ENCODE results near the gene PCMTD2. TPM values are rescaled to one million over a fixed set of nuclear protein-coding genes. Genes with fewer than 3 reads are reported as not detected.

The PCMTD2 gene
- polyA plus RNA-seq, 3 donors: 26.5 to 49.1 (median 27.6) TPM

DNA sequence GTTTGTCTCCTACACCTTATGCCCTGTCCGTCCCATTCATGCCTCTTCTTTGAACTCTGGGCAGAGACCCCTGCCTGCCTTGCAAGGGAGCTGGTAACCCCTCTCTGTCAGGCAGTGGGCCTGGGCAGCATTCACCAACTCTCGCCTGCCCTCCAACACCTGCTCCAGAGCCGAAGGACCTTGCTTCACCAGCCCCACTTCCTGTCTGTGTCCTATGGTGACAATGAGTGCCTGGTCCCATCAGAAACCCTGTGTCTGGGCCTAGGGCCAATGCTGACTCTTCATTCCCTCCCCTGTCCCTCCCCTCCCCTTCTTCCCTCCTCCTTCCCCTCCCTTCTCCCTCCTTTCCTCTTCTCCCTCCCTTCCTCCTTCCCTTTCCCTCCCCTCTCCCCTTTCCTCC lies 22.8 kb upstream of the PCMTD2 start:
- H3K27me3 ChIP-seq (ENCODE audit: control insufficient read depth in 2 of 2, insufficient read depth in 2 of 2, low read length in 2 of 2): no peaks in the 10 kb centered on the region
- H3K4me2 ChIP-seq (replicated peaks; ENCODE audit: extremely low read depth, low read length, poor library complexity, severe bottlenecking): no peak overlapping the region
- H3K79me2 ChIP-seq (ENCODE audit: insufficient read depth, low read length): no peaks in the 10 kb centered on the region
- no peak overlapping the region for H3K9ac ChIP-seq (ENCODE audit: insufficient read depth, low read length, poor library complexity, severe bottlenecking)
- intact Hi-C loops (cut with micrococcal nuclease): no loop called here
- Mint-ChIP-seq H3K4me1 (peaks cover 5% of the 10 kb centered on the region), H3K4me3 (no peak overlapping the region), H3K27me3 (ENCODE audit: low read depth in 3 of 3) (peaks cover 0 to 2% (median 0%) of the 10 kb centered on the region in 3 donors), H3K36me3 (no peaks in the 10 kb centered on the region), H3K27ac (no peak overlapping the region), H3K9me3 (peaks cover 0 to 6% (median 2%) of the 10 kb centered on the region in 7 donors)
- no peaks in the 10 kb centered on the region for H4K20me1 ChIP-seq (ENCODE audit: insufficient read depth, low read length)
- no peak overlapping the region for H2AFZ ChIP-seq (ENCODE audit: insufficient read depth, low read depth, low read length, poor library complexity, severe bottlenecking)
- WGBS (ENCODE audit: insufficient coverage): 89% methylated on average over 1 of the region's 3 CpGs
- no peaks in the 10 kb centered on the region for H3K9me3 ChIP-seq (replicated peaks in 1 of 2; ENCODE audit: control insufficient read depth in 1 of 2, insufficient read depth in 1 of 2, low read length in 2 of 2)
- H3K4me1 ChIP-seq (ENCODE audit: control insufficient read depth in 1 of 2, insufficient read depth in 2 of 2, low read length in 2 of 2): no peaks in the 10 kb centered on the region
- H3K4me3 ChIP-seq (replicated peaks in 1 of 3; ENCODE audit: low read depth in 2 of 3, low read length in 3 of 3): no peak overlapping the region
- TF ChIP-seq, protein P1, sequence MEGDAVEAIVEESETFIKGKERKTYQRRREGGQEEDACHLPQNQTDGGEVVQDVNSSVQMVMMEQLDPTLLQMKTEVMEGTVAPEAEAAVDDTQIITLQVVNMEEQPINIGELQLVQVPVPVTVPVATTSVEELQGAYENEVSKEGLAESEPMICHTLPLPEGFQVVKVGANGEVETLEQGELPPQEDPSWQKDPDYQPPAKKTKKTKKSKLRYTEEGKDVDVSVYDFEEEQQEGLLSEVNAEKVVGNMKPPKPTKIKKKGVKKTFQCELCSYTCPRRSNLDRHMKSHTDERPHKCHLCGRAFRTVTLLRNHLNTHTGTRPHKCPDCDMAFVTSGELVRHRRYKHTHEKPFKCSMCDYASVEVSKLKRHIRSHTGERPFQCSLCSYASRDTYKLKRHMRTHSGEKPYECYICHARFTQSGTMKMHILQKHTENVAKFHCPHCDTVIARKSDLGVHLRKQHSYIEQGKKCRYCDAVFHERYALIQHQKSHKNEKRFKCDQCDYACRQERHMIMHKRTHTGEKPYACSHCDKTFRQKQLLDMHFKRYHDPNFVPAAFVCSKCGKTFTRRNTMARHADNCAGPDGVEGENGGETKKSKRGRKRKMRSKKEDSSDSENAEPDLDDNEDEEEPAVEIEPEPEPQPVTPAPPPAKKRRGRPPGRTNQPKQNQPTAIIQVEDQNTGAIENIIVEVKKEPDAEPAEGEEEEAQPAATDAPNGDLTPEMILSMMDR (IDR thresholded peaks at IDR 0.05): no peak
- DNase-seq: no peak
- H3K27ac ChIP-seq (ENCODE audit: low read depth in 1 of 2, low read length in 2 of 2): no peak overlapping the region
- H3K36me3 ChIP-seq (replicated peaks in 1 of 2; ENCODE audit: control insufficient read depth in 1 of 2, insufficient read depth in 2 of 2, low read length in 2 of 2): no peaks in the 10 kb centered on the region

DNA sequence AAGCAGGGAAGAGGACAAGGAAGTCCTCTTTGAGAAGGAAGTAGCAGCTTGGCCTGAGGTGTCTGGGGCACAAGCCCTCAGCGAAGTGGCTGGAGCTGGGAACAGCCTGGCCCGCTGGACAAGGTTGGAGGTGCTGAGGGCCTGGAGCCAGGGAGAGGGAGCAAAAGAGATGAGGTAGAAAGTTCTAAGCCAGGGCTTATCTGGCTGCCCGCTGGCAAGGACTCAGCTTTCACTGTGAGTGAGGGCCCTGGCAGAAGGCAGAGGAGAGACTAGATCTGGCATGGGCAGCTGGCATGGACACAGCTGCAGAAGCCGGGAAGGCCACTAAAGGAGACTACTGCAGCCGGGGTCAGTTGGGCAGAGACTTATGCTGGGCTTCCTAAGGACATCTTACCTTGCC lies 21.8 kb upstream of the PCMTD2 start:
- H3K27ac Mint-ChIP-seq: peak overlapping the region in 1 of 7 donors; percentile 10
- H3K9me3 ChIP-seq (replicated peaks in 1 of 2; ENCODE audit: control insufficient read depth in 1 of 2, insufficient read depth in 1 of 2, low read length in 2 of 2): no peaks in the 10 kb centered on the region
- H3K27me3 ChIP-seq (ENCODE audit: control insufficient read depth in 2 of 2, insufficient read depth in 2 of 2, low read length in 2 of 2): no peaks in the 10 kb centered on the region
- no peaks in the 10 kb centered on the region for H3K4me1 ChIP-seq (ENCODE audit: control insufficient read depth in 1 of 2, insufficient read depth in 2 of 2, low read length in 2 of 2)
- no peaks in the 10 kb centered on the region for H3K36me3 Mint-ChIP-seq
- H3K4me3 ChIP-seq (replicated peaks in 1 of 3; ENCODE audit: low read depth in 2 of 3, low read length in 3 of 3): no peak overlapping the region
- no peak overlapping the region for H3K4me2 ChIP-seq (replicated peaks; ENCODE audit: extremely low read depth, low read length, poor library complexity, severe bottlenecking)
- DNase-seq: no peak
- H3K9ac ChIP-seq (ENCODE audit: insufficient read depth, low read length, poor library complexity, severe bottlenecking): no peak overlapping the region
- H3K27me3 Mint-ChIP-seq (ENCODE audit: low read depth in 3 of 3): peaks cover 0 to 2% (median 0%) of the 10 kb centered on the region in 3 donors
- no peaks in the 10 kb centered on the region for H3K36me3 ChIP-seq (replicated peaks in 1 of 2; ENCODE audit: control insufficient read depth in 1 of 2, insufficient read depth in 2 of 2, low read length in 2 of 2)
- H2AFZ ChIP-seq (ENCODE audit: insufficient read depth, low read depth, low read length, poor library complexity, severe bottlenecking): no peak overlapping the region
- peaks cover 0 to 6% (median 2%) of the 10 kb centered on the region in 7 donors for H3K9me3 Mint-ChIP-seq
- H3K27ac ChIP-seq (ENCODE audit: low read depth in 1 of 2, low read length in 2 of 2): no peak overlapping the region
- intact Hi-C loops (cut with micrococcal nuclease): no loop called here
- no peaks in the 10 kb centered on the region for H4K20me1 ChIP-seq (ENCODE audit: insufficient read depth, low read length)
- TF ChIP-seq, protein P1 (IDR thresholded peaks at IDR 0.05): no peak
- H3K4me3 Mint-ChIP-seq: no peak overlapping the region
- peaks cover 5% of the 10 kb centered on the region for H3K4me1 Mint-ChIP-seq
- 100% methylated on average over 3 of the region's 5 CpGs for WGBS (ENCODE audit: insufficient coverage)
- no peaks in the 10 kb centered on the region for H3K79me2 ChIP-seq (ENCODE audit: insufficient read depth, low read length)
